Stomach (tissue), 4 donors: ENCODE measurements around the gene FNDC3B.

Experiments
- POLR2A ChIP-seq, 4 donors: fragments of 450-650 bp; IDR thresholded peaks; one replicate each; pipeline ENCODE4 v1.6.1; 2016; ENCODE audit warnings: antibody characterized with exemption in 4 of 4, control low read depth in 2 of 4, mild to moderate bottlenecking in 1 of 4, moderate library complexity in 1 of 4
- TF ChIP-seq, protein P1 (sequence below), 7 experiments: fragments of 450-650 bp in 4 of 7; fragments of 200-600 bp in 3 of 7; sonication (generic) in 3 of 7; IDR thresholded peaks; one replicate each; pipeline ENCODE4 v1.5.1; 2016 to 2019; ENCODE audit warnings: antibody characterized with exemption in 7 of 7, control low read depth in 2 of 7, mild to moderate bottlenecking in 1 of 7

DNA sequence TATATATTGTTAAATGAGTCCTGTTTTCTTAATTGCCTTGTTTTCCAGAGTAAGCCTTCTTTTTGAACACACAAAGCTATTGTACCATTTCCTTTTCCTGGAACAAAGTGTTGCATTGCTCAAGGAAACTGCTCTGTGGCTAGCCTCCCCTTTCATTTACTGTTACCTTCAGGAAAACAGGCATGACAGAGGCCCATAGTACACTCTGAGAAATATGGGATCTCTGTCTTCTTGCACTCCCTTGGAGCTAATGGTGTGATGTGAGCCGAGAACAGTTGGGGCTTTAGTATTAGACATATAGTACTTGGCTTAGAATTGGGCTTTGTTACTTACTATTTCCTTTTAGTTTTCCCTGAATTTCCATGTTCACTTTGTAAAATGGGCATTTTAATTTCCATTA, 215.2 kb downstream of the FNDC3B start:
- TF ChIP-seq, protein P1, sequence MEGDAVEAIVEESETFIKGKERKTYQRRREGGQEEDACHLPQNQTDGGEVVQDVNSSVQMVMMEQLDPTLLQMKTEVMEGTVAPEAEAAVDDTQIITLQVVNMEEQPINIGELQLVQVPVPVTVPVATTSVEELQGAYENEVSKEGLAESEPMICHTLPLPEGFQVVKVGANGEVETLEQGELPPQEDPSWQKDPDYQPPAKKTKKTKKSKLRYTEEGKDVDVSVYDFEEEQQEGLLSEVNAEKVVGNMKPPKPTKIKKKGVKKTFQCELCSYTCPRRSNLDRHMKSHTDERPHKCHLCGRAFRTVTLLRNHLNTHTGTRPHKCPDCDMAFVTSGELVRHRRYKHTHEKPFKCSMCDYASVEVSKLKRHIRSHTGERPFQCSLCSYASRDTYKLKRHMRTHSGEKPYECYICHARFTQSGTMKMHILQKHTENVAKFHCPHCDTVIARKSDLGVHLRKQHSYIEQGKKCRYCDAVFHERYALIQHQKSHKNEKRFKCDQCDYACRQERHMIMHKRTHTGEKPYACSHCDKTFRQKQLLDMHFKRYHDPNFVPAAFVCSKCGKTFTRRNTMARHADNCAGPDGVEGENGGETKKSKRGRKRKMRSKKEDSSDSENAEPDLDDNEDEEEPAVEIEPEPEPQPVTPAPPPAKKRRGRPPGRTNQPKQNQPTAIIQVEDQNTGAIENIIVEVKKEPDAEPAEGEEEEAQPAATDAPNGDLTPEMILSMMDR (IDR thresholded peaks at IDR 0.05) = no peak
- TF ChIP-seq POLR2A (IDR thresholded peaks at IDR 0.05) = no peak
